Bronchial epithelial cell (primary cell): Measurements from ENCODE around the gene RALGAPA2. TPM values are rescaled to one million over a fixed set of nuclear protein-coding genes. Genes with fewer than 3 reads are reported as not detected.
A peak's percentile ranks its signal among the peaks of the same experiment; 100 is the strongest.

Source experiments
- DNase-seq: peaks from one replicate; pipeline ENCODE4 v3.0.0-alpha.2; 2010; ENCODE audit warnings: low read depth
- FAIRE-seq: peaks from 2 replicates; lab custom pipeline; 2011; peaks lifted over from hg19 to GRCh38; lab: Jason Lieb, UNC
- H3K27me3 ChIP-seq: 2 replicates; pipeline ENCODE4 v1.5.1; 2011; ENCODE audit warnings: low read length; ENCODE audit not compliant: control insufficient read depth, insufficient read depth
- H3K36me3 ChIP-seq: 2 replicates; pipeline ENCODE4 v1.5.1; 2011; ENCODE audit warnings: low read length; ENCODE audit not compliant: control insufficient read depth, insufficient read depth
- H3K4me3 ChIP-seq: 2 replicates; pipeline ENCODE4 v1.5.1; 2011; ENCODE audit warnings: mild to moderate bottlenecking, low read depth, low read length, control low read depth
- total RNA-seq: library from RNA; depleted of rRNA; stranded (reverse); fragments of >200 nt; gene quantifications from 2 replicates; pipeline ENCODE4 v1.2.1, GENCODE V29; 2014
- TF ChIP-seq, protein P1 (sequence below): IDR thresholded peaks from 2 replicates; pipeline ENCODE4 v1.5.1; 2011; ENCODE audit warnings: mild to moderate bottlenecking, moderate library complexity, low read length, control low read depth, inconsistent platforms; ENCODE audit not compliant: insufficient read depth, severe bottlenecking

The RALGAPA2 gene
- total RNA-seq, 1 donor from 2014 or later: 8.7 TPM

DNA sequence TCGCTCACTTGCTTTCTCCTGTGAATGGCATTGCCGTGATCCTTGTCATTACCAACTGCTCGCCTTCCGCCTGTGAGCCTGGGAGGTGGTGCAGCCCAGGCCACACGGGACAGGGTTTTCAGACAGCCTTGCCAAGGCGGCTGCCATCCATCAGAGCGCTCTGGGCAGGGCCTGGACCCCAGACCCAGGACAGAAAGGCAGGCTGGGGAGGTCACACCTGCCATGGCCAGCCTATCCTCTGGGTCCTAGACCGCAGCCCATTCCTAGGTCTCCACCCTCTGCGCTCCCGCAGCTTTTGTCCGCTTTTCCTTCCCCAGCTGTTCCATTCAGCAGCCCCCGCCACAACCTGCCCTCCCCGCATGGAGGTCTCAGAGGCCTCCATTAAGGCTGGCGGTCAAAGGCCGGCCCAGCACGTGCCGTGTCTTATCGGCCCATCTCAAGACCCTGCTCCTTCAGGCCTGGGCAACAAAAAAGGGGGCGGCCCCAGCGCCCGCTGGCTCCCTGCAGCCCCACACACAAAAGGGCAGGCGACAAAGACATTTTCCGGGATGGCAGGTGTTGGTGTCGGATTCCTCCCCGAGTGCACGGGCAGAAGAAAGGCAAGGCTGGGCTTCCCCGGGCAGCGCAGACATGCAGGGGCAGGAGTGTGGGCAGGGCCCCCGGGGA lies 316.4 kb downstream of the RALGAPA2 start:
- Histone ChIP-seq H3K36me3 (no peaks in the 10 kb centered on the region), H3K27me3 (no peaks in the 10 kb centered on the region), H3K4me3 (no peak overlapping the region)
- TF ChIP-seq, protein P1, sequence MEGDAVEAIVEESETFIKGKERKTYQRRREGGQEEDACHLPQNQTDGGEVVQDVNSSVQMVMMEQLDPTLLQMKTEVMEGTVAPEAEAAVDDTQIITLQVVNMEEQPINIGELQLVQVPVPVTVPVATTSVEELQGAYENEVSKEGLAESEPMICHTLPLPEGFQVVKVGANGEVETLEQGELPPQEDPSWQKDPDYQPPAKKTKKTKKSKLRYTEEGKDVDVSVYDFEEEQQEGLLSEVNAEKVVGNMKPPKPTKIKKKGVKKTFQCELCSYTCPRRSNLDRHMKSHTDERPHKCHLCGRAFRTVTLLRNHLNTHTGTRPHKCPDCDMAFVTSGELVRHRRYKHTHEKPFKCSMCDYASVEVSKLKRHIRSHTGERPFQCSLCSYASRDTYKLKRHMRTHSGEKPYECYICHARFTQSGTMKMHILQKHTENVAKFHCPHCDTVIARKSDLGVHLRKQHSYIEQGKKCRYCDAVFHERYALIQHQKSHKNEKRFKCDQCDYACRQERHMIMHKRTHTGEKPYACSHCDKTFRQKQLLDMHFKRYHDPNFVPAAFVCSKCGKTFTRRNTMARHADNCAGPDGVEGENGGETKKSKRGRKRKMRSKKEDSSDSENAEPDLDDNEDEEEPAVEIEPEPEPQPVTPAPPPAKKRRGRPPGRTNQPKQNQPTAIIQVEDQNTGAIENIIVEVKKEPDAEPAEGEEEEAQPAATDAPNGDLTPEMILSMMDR: no peak
- FAIRE-seq: no peak
- peak; percentile 22 for DNase-seq

DNA sequence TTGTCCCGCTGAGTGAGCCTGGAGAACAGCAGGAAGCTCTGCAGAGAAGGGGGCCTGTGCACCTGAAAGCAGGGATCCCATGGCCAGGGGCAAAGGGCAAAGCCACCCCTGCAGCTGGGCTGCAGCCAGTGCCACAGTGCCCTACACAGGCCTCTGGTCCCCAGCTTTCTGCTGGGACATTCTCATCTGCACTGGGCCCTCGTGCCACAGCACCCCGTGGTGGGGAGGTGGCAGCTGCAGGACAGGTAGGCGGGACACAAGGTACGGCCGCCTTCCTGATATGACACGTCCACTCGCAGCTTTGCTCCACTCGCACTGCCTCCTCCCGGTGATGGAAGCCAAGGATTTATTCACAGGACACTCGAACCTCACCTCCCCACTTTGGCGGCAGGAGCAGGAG lies 317.4 kb downstream of the RALGAPA2 start:
- TF ChIP-seq, protein P1: no peak
- no peak for FAIRE-seq
- no peak for DNase-seq
- H3K36me3 ChIP-seq: no peaks in the 10 kb centered on the region
- H3K4me3 ChIP-seq: no peak overlapping the region
- no peaks in the 10 kb centered on the region for H3K27me3 ChIP-seq

DNA sequence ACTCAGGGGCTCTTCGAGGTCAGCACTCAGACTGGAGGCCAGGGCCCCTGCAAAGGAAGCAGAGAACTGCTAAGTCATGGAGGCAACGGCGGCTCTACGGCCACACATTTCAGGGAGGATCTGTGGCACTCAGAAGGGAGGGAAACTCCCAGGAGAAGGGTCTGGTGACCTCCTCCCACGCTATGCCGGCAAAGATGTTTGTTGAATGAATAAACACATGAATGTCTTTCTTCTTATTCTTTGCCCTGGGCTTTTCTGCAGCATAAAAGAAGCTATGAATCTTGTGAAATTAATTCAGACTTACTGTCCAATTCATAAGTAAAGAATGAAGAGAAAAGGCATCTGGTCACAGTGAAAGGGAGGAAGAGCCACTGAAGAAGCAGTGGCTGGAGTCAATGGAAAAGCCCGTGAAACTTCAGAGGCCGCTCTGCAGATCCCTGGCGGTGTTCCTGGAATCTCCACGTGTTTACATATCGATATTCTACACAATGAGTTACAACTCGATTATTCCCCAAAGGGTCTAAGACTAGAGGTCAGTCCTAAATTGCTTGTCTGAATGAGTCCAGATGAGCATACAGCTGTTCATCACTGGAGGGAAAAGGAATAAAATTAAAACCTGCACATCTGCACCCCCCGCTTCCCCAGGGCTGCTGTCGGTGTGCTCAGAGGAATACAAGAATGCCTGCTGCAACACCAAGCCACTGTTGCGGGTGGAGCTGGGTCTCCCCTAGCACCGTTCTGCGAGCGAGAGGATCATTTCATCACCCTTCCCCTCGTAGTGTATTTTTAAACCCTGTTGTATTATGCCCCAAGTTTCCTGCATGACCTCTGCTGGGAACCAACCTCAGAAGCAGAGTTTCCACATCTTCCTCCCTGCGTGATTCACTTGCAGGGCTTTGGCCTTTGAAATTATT lies 319.0 kb downstream of the RALGAPA2 start:
- Histone ChIP-seq H3K4me3 (no peak overlapping the region), H3K27me3 (no peaks in the 10 kb centered on the region), H3K36me3 (no peaks in the 10 kb centered on the region)
- TF ChIP-seq, protein P1: no peak
- DNase-seq (no peak), FAIRE-seq (no peak)

DNA sequence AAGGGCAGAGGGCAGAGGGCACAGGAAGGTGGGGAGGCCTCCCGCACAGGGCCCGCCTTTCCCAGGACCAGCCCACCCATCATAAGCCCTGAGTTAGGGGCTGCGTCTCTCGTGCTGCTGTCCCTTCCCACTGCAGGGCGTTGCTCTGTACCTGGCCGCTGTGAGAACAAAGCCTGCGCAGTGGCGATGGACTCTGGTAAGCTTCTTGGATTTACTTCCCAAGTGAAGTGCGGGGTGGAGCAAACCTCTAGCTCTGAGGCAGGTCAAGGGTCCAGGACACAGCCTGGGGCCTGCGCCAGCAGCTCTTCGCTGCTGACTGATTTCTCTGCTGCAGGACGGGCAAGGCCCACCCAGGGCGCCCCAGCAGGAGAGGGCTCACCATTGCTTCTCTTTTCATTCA lies 320.7 kb downstream of the RALGAPA2 start:
- TF ChIP-seq, protein P1: no peak
- Histone ChIP-seq H3K36me3 (no peaks in the 10 kb centered on the region), H3K4me3 (no peak overlapping the region), H3K27me3 (no peaks in the 10 kb centered on the region)
- FAIRE-seq: no peak
- no peak for DNase-seq

DNA sequence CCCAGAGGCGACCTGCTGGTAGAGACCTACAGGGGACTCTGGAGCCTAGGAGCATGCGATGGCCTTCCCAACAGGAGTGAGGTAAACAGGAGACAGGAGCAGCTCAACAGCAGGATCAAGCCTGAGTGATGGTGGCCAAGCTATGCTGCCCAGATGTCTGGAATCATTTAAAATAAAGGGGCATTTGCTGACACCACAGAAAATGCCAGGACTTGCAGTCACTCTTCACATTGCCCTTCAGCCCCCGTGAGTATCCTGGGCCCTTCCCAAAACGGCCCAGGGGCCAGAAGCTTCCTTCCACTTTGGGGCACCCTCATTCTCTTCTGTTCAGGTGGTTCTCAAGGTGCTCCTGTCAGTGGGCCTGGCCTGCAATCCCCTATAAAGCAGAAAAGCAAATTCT lies 321.3 kb downstream of the RALGAPA2 start:
- H3K36me3 ChIP-seq: no peaks in the 10 kb centered on the region
- no peak for DNase-seq

More for the DNA sequence above, 321.3 kb downstream of the RALGAPA2 start:
- Histone ChIP-seq H3K27me3 (no peaks in the 10 kb centered on the region), H3K4me3 (no peak overlapping the region)
- TF ChIP-seq, protein P1: no peak
- no peak for FAIRE-seq
